Measurements from ENCODE around the gene FIGNL2.

Gene FIGNL2

GRCh38 chr12:51777457-51777856, 71.1 kb downstream of the FIGNL2 start:
- no peak overlapping the region for H3K4me3 ChIP-seq (ENCODE audit: control insufficient read depth, low read depth, low read length)
- TF ChIP-seq CTCF (conservative IDR thresholded peaks at IDR 0.05; ENCODE audit: control insufficient read depth, insufficient read depth, low read depth, low read length): no peak
- DNase-seq (ENCODE audit: low read depth): no peak

GRCh38 chr12:51774933-51775332, 73.6 kb downstream of the FIGNL2 start:
- no peak for DNase-seq (ENCODE audit: low read depth)
- no peak overlapping the region for H3K4me3 ChIP-seq (ENCODE audit: control insufficient read depth, low read depth, low read length)
- TF ChIP-seq CTCF (conservative IDR thresholded peaks at IDR 0.05; ENCODE audit: control insufficient read depth, insufficient read depth, low read depth, low read length): no peak

- peak; percentile 87 for DNase-seq (ENCODE audit: low read depth)
- TF ChIP-seq CTCF (conservative IDR thresholded peaks at IDR 0.05; ENCODE audit: control insufficient read depth, insufficient read depth, low read depth, low read length): no peak
- H3K4me3 ChIP-seq (ENCODE audit: control insufficient read depth, low read depth, low read length): no peak overlapping the region
These were observed 75.2 kb downstream of the FIGNL2 start for GRCh38 chr12:51773145-51773869.

GRCh38 chr12:51771008-51771407, 77.5 kb downstream of the FIGNL2 start:
- DNase-seq (ENCODE audit: low read depth): no peak
- no peak overlapping the region for H3K4me3 ChIP-seq (ENCODE audit: control insufficient read depth, low read depth, low read length)
- no peak for TF ChIP-seq CTCF (conservative IDR thresholded peaks at IDR 0.05; ENCODE audit: control insufficient read depth, insufficient read depth, low read depth, low read length)

Measured in fibroblast of mammary gland (primary cell).